Measurements from ENCODE around the gene ATP10B.

Gene ATP10B

DNA sequence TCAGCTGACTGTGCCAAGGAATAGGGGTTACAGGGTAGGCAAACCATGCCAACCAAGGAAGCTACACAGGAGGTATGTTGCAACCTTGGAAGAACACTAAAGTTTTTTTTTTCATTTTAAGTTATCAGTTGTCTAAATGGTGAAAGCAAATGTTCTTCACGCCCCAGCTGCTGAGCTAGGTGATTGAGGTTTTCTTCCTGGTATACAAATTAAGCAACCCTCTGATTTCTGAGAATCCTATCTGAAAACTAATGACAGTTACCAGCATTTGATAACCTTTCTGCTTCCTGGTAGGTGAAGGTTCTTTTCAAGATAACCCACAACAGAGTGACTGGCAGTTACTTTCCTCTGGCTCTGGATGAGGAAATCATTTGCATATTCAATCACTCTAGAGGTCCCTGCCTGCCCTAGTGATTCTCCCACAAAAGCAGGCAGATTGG lies 194.9 kb downstream of the ATP10B start:
- no peak overlapping the region for H3K27ac ChIP-seq
- TF ChIP-seq CTCF (conservative IDR thresholded peaks at IDR 0.05) = no peak

GRCh38 chr5:160655717-160656116 lies 196.3 kb downstream of the ATP10B start:
- TF ChIP-seq CTCF (conservative IDR thresholded peaks at IDR 0.05) = no peak
- no peak overlapping the region for H3K27ac ChIP-seq

- H3K27ac ChIP-seq = peak overlapping the region; percentile 21; the same call in 1 of the 2 replicates
- TF ChIP-seq CTCF (conservative IDR thresholded peaks at IDR 0.05) = no peak
Measured at GRCh38 chr5:160651692-160652645, 200.0 kb downstream of the ATP10B start.

GRCh38 chr5:160649304-160649703 lies 202.7 kb downstream of the ATP10B start:
- H3K27ac ChIP-seq = no peak overlapping the region
- TF ChIP-seq CTCF (conservative IDR thresholded peaks at IDR 0.05) = peak; percentile 70

GRCh38 chr5:160646033-160646432 lies 206.0 kb downstream of the ATP10B start:
- no peak overlapping the region for H3K27ac ChIP-seq
- TF ChIP-seq CTCF (conservative IDR thresholded peaks at IDR 0.05) = no peak

- TF ChIP-seq CTCF (conservative IDR thresholded peaks at IDR 0.05) = no peak
- no peak overlapping the region for H3K27ac ChIP-seq
Measured at GRCh38 chr5:160643616-160644240, 208.3 kb downstream of the ATP10B start.

- TF ChIP-seq CTCF (conservative IDR thresholded peaks at IDR 0.05) = no peak
- H3K27ac ChIP-seq = peak overlapping the region; percentile 96; the same call in 1 of the 2 replicates
Measured at GRCh38 chr5:160641405-160641804, 210.6 kb downstream of the ATP10B start.

Measured in VCaP (cell line).